ENCODE measurements around the gene PRRT1B. TPM values are rescaled to one million over a fixed set of nuclear protein-coding genes. Genes with fewer than 3 reads are reported as not detected.

PRRT1B gene
- 0.65 TPM for polyA plus RNA-seq (2013, experiment 1 of 2)
- 0.76 TPM for polyA plus RNA-seq (2013, experiment 2 of 2)

DNA sequence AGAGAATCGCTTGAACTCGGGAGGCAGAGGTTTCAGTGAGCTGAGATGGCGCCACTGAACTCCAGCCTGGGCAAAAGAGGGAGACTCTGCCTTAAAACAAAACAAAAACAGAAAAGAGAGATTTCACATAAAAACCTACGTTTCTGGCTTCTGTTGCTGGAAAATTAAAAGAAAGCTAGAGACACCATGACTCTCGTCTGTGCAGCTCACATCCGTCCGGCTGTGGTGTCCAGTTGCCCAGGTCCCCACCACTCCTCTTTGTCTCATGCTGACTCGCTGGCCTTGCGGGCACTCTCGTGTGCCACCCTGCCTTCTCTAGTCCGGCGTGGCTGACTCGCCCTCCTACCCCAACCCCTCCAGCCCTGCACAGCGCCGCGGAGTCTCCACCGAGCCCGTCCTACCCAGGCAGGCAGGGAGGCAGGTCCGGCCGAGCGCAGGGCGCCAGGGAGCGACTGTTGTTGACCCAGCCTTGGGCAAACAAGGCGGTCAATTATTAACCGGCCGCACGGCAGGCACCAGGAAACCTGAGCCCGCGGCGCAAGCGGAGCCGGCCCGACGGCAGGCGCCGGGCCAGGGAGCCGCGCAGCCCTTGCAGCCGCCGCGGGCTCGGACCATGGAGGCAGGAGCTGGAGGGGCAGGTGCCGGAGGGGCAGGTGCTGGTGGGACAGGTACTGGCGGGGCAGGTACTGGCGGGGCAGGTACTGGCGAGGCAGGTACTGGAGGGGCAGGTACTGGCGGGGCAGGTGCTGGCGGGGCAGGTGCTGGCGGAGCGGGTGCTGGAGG, at the start of gene PRRT1B:
TSS of gene PRRT1B (plus strand) at position 521 of the 783 bp plus-strand sequence. CDS start at position 614, 93 bp downstream.
- peak within 1 kb of the TSS; percentile 48 for H3K4me3 ChIP-seq (ENCODE audit: low read length)
- H3K27me3 ChIP-seq (ENCODE audit: insufficient read depth, low read length), result peaks cover 35% of the 10 kb centered on the region
- no peaks in the 10 kb centered on the region for H3K4me1 ChIP-seq (ENCODE audit: insufficient read depth, low read length)
- H3K9ac ChIP-seq (ENCODE audit: low read depth, low read length), result no peak within 1 kb of the TSS
- H3K27ac ChIP-seq (ENCODE audit: low read depth, low read length), result no peak within 1 kb of the TSS
- no peaks in the 10 kb centered on the region for H3K36me3 ChIP-seq (ENCODE audit: insufficient read depth, low read length)
- WGBS, result 56% methylated on average over 50 of the region's 50 CpGs
- H3K9me3 ChIP-seq (ENCODE audit: insufficient read depth, low read depth, low read length), result peaks cover 15% of the 10 kb centered on the region

DNA sequence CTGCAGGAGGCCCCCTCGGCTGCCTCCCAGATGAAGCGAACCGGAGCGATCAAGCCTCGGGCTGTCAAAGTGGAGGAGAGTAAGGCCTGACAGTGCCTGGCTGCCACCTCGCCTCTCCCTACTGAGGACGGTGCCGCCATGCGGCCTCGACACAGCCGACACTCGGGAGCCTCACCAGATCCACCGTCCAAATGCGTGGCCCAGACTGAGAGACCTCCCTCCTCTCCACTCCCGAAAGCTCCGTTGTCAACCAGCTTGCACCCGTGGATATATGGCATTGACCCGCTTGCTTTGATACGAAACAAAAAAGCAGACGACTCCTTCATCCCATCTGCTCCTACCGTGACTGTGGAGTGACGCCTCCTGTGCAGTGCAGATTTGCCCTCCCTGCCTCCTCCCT, 49.5 kb upstream of the PRRT1B start:
- 95% methylated on average over 22 of the region's 22 CpGs for WGBS
- Histone ChIP-seq H3K9me3 (ENCODE audit: insufficient read depth, low read depth, low read length) (no peaks in the 10 kb centered on the region), H3K36me3 (ENCODE audit: insufficient read depth, low read length) (peaks cover 96% of the 10 kb centered on the region), H3K9ac (ENCODE audit: low read depth, low read length) (no peak overlapping the region), H3K27ac (ENCODE audit: low read depth, low read length) (no peak overlapping the region), H3K27me3 (ENCODE audit: insufficient read depth, low read length) (no peaks in the 10 kb centered on the region), H3K4me3 (ENCODE audit: low read length) (no peak overlapping the region), H3K4me1 (ENCODE audit: insufficient read depth, low read length) (no peaks in the 10 kb centered on the region)

DNA sequence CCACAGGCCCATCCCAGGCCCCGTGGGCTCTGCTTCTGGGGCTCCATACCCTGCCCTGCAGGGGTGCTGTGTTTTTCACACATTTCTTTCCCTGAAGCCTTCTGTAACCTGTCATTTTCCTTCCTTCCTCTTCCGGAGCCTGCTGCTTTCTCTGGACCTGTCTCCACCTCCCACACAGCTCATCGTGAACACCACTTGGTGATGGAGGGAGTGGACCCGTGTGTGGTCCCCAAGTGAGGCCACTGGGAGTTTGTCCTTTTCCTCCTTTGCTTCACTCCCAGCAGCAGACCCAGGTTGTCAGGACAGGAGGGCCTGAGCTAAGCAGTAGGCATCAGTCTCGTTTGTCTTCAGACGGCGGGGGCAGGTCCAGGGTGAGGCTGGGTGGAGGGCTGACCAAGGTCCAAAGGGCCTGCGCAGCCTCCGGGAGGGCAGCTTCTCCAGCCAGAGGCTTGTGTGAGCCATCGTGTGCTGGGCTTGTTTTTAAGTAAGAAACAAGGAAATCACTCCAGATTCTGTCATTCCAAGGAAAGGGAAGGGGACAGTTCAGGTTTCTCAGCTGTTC, 48.4 kb upstream of the PRRT1B start:
- Histone ChIP-seq H3K36me3 (ENCODE audit: insufficient read depth, low read length) (peaks cover 84% of the 10 kb centered on the region), H3K4me1 (ENCODE audit: insufficient read depth, low read length) (no peaks in the 10 kb centered on the region), H3K9ac (ENCODE audit: low read depth, low read length) (no peak overlapping the region), H3K4me3 (ENCODE audit: low read length) (no peak overlapping the region), H3K27me3 (ENCODE audit: insufficient read depth, low read length) (no peaks in the 10 kb centered on the region), H3K27ac (ENCODE audit: low read depth, low read length) (no peak overlapping the region), H3K9me3 (ENCODE audit: insufficient read depth, low read depth, low read length) (no peaks in the 10 kb centered on the region)
- WGBS, result 96% methylated on average over 10 of the region's 10 CpGs

DNA sequence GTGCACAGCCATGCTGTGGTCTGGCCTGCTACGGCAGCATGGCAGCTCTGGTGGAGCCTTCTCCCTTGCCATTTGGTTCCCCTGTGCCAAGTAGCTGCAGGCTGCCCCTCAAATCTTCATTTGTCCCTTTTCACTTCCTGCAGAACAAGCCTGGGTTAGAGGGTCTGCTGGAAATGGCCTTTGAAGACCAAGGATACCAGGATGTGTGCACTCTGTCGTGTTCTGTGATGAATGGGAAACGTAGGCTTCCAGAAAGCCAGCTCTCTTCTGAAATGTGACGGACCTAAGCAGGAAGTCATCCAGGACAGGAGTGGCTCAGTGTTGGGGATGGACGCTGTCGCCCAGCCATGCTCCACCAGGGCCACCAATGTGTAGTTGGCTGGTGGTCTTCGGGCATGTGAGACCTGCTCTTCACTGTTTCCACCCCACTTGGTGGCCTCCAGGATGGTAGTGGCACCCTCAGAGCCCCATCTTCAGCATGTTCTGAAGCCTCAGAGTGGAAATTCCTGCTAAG, 46.0 kb upstream of the PRRT1B start:
- Histone ChIP-seq H3K9ac (ENCODE audit: low read depth, low read length) (no peak overlapping the region), H3K27me3 (ENCODE audit: insufficient read depth, low read length) (0 out of 2 replicates have a peak, but pooled peaks cover 5% of the 10 kb centered on the region), H3K9me3 (ENCODE audit: insufficient read depth, low read depth, low read length) (no peaks in the 10 kb centered on the region), H3K4me3 (ENCODE audit: low read length) (no peak overlapping the region), H3K4me1 (ENCODE audit: insufficient read depth, low read length) (peaks cover 4% of the 10 kb centered on the region; the same call in 1 of the 2 replicates), H3K36me3 (ENCODE audit: insufficient read depth, low read length) (peaks cover 60% of the 10 kb centered on the region), H3K27ac (ENCODE audit: low read depth, low read length) (no peak overlapping the region)
- 94% methylated on average over 7 of the region's 7 CpGs for WGBS

DNA sequence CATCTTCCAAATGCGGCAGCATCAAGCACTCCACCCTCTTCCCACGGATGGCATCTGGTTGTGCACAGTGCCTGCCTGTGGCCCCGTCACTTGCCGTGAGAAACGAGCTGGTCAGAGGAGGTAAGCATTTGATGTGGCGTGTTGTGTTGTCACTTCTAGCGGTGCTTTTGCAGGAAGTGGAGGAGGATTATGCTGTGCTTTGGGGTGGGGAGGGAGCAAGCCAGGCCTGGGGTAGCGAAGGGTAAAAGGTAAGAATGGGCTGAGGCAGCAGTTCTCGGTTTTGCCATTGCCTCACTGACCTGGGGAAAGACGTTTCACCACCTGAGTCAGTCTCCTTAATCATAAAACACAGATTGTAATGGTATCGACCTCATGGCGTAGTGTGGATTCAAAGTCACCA, 44.9 kb upstream of the PRRT1B start:
- WGBS, result 92% methylated on average over 12 of the region's 12 CpGs
- no peak overlapping the region for H3K9ac ChIP-seq (ENCODE audit: low read depth, low read length)
- no peak overlapping the region for H3K4me3 ChIP-seq (ENCODE audit: low read length)
- peaks cover 50% of the 10 kb centered on the region for H3K36me3 ChIP-seq (ENCODE audit: insufficient read depth, low read length)
- H3K27ac ChIP-seq (ENCODE audit: low read depth, low read length), result no peak overlapping the region
- H3K4me1 ChIP-seq (ENCODE audit: insufficient read depth, low read length), result peaks cover 4% of the 10 kb centered on the region; the same call in 1 of the 2 replicates
- no peaks in the 10 kb centered on the region for H3K9me3 ChIP-seq (ENCODE audit: insufficient read depth, low read depth, low read length)
- H3K27me3 ChIP-seq (ENCODE audit: insufficient read depth, low read length), result 0 out of 2 replicates have a peak, but pooled peaks cover 5% of the 10 kb centered on the region

DNA sequence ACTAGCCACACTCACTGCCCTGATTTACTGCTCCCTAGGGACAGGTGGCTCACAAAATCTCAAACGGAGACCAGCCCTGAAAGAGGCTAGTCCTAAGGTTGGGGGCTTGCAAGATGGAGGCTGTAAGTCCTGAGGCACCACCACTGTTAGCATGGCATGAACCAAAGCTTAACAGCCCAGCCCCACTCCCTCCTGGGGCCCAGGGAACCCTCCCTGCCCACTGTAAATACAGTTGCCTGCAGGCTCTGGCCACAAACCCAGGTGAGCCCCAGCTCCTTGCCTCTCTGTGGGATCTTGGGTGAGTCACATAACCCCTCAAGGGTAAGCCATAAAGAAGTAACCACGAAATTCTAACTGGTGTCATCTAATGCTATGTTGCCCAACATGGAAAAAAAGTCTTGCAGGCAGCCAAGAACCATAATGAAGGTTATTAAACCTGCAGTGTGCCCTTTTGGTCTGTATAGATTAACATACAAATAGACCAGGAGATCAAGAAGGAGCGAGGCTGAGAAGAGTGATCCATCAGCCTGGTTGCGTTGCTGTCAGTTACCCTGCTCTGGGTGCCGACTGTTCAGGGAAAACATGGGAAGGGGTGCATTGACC, 44.3 kb upstream of the PRRT1B start:
- Histone ChIP-seq H3K9ac (ENCODE audit: low read depth, low read length) (no peak overlapping the region), H3K36me3 (ENCODE audit: insufficient read depth, low read length) (peaks cover 44% of the 10 kb centered on the region), H3K27me3 (ENCODE audit: insufficient read depth, low read length) (0 out of 2 replicates have a peak, but pooled peaks cover 5% of the 10 kb centered on the region), H3K27ac (ENCODE audit: low read depth, low read length) (peak overlapping the region; percentile 10; the same call in 1 of the 2 replicates), H3K9me3 (ENCODE audit: insufficient read depth, low read depth, low read length) (no peaks in the 10 kb centered on the region), H3K4me1 (ENCODE audit: insufficient read depth, low read length) (peaks cover 4% of the 10 kb centered on the region; the same call in 1 of the 2 replicates), H3K4me3 (ENCODE audit: low read length) (no peak overlapping the region)
- 86% methylated on average over 5 of the region's 5 CpGs for WGBS

DNA sequence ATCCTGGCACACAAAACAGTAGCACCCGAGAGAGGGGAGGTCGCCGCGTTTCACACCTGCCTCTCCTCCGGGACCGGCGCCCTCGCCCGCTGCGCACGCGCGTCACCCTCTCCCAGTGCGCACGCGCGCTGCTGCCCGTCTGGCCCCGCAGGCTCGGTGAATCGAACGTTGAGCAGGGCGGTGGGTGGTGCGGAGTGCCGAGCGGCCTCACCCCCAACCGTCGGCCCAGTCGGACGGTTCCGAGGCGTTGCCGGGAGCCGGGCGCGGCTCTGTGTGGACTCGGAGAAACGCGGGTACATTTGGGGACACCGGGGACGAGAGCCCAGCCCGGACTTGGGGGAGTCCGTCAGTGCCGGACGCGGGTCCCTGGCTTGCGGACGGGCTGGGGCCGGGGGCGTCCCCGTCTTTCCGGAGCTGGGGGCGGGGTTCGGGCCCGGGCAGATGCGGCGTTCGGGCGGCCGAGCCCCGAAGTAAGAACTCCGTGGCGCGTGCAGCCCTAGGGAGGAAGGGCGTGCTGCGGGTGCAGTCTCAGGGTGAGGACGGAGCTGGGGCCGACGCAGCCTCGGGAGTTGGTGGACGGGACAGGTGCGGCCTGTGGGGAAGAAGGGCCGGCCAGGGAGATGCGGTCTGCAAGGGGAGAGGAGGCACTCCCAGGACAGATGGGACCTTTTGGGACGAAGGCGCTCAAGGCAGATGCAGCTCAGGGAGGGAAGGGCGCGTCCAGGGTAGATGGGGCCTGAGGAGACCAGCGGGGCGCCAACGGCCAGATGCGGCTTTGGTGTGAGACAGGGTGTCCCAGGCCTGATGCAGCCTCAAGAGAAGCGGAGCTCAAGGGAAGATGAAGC, 42.3 kb upstream of the PRRT1B start, which contains the start of gene POMT1:
TSS of gene POMT1 (plus strand) at position 138 of the 845 bp plus-strand sequence. CDS start 1,301 bp downstream, outside the sequence.
- no peaks in the 10 kb centered on the region for H3K9me3 ChIP-seq (ENCODE audit: insufficient read depth, low read depth, low read length)
- peaks cover 4% of the 10 kb centered on the region; the same call in 1 of the 2 replicates for H3K4me1 ChIP-seq (ENCODE audit: insufficient read depth, low read length)
- H3K27ac ChIP-seq (ENCODE audit: low read depth, low read length), result peak within 1 kb of the TSS; percentile 56; the same call in 1 of the 2 replicates
- WGBS, result under 1% methylated on average over 83 of the region's 83 CpGs
- peak within 1 kb of the TSS; percentile 96 for H3K4me3 ChIP-seq (ENCODE audit: low read length)
- H3K9ac ChIP-seq (ENCODE audit: low read depth, low read length), result peak within 1 kb of the TSS; percentile 75
- H3K27me3 ChIP-seq (ENCODE audit: insufficient read depth, low read length), result 0 out of 2 replicates have a peak, but pooled peaks cover 5% of the 10 kb centered on the region
- peaks cover 39% of the 10 kb centered on the region for H3K36me3 ChIP-seq (ENCODE audit: insufficient read depth, low read length)

DNA sequence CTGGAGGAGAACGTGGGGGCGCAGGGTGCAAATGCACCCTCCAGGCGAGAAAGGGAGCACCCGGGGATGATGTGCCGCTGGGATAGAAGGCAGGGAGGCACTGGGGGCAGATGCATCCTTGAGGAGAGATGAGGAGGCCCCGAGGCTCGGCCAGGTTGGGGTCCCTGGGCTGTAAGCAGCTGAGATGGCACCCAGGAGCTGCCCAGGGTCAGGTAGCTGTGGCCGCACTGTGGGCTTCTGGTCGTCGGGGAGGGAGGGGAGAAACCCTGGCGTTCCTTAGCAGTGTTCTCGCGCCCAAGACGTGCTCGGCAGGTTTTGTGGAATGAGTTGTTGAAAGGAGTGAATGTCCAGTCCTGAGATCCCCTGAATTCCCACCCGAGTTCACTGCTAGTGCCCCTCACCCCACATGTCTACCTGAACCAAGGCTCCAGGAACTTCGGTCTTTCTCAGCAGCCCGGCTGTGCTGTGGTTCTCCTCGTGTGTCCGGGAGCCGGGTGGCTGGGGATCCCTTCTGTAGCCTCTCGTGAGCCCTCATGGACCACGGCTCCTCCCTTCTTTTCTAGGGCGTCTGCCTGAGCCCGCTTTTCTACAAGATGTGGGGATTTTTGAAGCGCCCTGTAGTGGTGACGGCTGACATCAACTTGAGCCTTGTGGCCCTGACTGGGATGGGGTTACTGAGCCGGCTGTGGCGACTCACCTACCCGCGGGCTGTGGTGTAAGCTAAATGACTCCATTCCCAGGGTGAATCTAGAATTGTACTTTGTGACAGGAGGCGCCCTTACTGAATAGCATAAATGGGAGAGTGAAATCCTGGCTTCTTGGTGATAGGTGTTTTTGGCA, 41.5 kb upstream of the PRRT1B start:
- H3K9ac ChIP-seq (ENCODE audit: low read depth, low read length), result peak overlapping the region; percentile 75; the same call in 1 of the 2 replicates
- peak overlapping the region; percentile 96 for H3K4me3 ChIP-seq (ENCODE audit: low read length)
- 0 out of 2 replicates have a peak, but pooled peaks cover 5% of the 10 kb centered on the region for H3K27me3 ChIP-seq (ENCODE audit: insufficient read depth, low read length)
- H3K36me3 ChIP-seq (ENCODE audit: insufficient read depth, low read length), result peaks cover 30% of the 10 kb centered on the region
- peaks cover 4% of the 10 kb centered on the region; the same call in 1 of the 2 replicates for H3K4me1 ChIP-seq (ENCODE audit: insufficient read depth, low read length)
- H3K9me3 ChIP-seq (ENCODE audit: insufficient read depth, low read depth, low read length), result no peaks in the 10 kb centered on the region
- H3K27ac ChIP-seq (ENCODE audit: low read depth, low read length), result no peak overlapping the region
- 43% methylated on average over 32 of the region's 32 CpGs for WGBS

DNA sequence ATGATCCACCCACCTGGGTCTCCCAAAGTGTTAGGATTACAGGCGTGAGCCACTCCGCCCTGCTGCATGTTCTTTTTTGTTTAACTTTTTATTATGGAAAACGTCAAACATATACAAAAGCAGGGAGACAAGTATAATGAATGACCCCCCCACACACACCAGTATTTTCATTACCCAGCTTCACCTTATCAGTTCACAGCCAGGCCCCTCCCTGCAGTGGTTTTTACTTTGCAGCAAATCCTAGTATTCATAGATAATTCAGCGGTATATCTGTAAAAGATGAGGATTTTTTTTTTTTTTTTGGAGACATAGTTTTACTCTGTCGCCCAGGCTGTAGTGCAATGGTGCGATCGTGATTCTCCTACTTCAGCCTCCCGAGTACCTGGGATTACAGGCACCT, 40.3 kb upstream of the PRRT1B start:
- H3K27me3 ChIP-seq (ENCODE audit: insufficient read depth, low read length), result 0 out of 2 replicates have a peak, but pooled peaks cover 5% of the 10 kb centered on the region
- WGBS, result 91% methylated on average over 8 of the region's 8 CpGs
- H3K27ac ChIP-seq (ENCODE audit: low read depth, low read length), result no peak overlapping the region
- no peaks in the 10 kb centered on the region for H3K9me3 ChIP-seq (ENCODE audit: insufficient read depth, low read depth, low read length)
- no peak overlapping the region for H3K4me3 ChIP-seq (ENCODE audit: low read length)
- peaks cover 4% of the 10 kb centered on the region; the same call in 1 of the 2 replicates for H3K4me1 ChIP-seq (ENCODE audit: insufficient read depth, low read length)
- peaks cover 27% of the 10 kb centered on the region for H3K36me3 ChIP-seq (ENCODE audit: insufficient read depth, low read length)
- no peak overlapping the region for H3K9ac ChIP-seq (ENCODE audit: low read depth, low read length)
